ENCODE measurements around the gene CCDC192. TPM values are rescaled to one million over a fixed set of nuclear protein-coding genes. Genes with fewer than 3 reads are reported as not detected.

Gene CCDC192
- total RNA-seq, 3 donors from 2014 or later, result 1.3 TPM; not detected in 2

- Histone ChIP-seq H3K36me3 (no peaks in the 10 kb centered on the region), H3K27me3 (no peaks in the 10 kb centered on the region), H3K4me3 (no peak overlapping the region), H3K9me3 (no peaks in the 10 kb centered on the region), H3K27ac (peak overlapping the region; percentile 64 to 68), H3K4me1 (peaks cover 0 to 20% of the 10 kb centered on the region in 2 donors)
- TF ChIP-seq POLR2AphosphoS5 (IDR thresholded peaks at IDR 0.05), result no peak
- no peak for TF ChIP-seq POLR2A (IDR thresholded peaks at IDR 0.05)
- no peak for TF ChIP-seq CTCF (IDR thresholded peaks at IDR 0.05)
- intact Hi-C loops (cut with DNase I; ENCODE audit: low total_unique reads), result no loop called here
- DNase-seq (ENCODE audit: low spot score in 2 of 2), result no peak
These were observed 255.3 kb downstream of the CCDC192 start for GRCh38 chr5:127958421-127959011.

GRCh38 chr5:127959152-127959764, 256.1 kb downstream of the CCDC192 start:
- peaks cover 0 to 20% of the 10 kb centered on the region in 2 donors for H3K4me1 ChIP-seq
- intact Hi-C loops (cut with DNase I; ENCODE audit: low total_unique reads), result no loop called here
- H3K27ac ChIP-seq, result peak overlapping the region; percentile 64 to 68
- no peaks in the 10 kb centered on the region for H3K27me3 ChIP-seq
- no peaks in the 10 kb centered on the region for H3K36me3 ChIP-seq
- TF ChIP-seq POLR2AphosphoS5 (IDR thresholded peaks at IDR 0.05) (no peak), CTCF (IDR thresholded peaks at IDR 0.05) (no peak), POLR2A (IDR thresholded peaks at IDR 0.05) (no peak)
- peak; percentile 30 to 67 for DNase-seq (ENCODE audit: low spot score in 2 of 2)
- H3K9me3 ChIP-seq, result no peaks in the 10 kb centered on the region
- no peak overlapping the region for H3K4me3 ChIP-seq

- TF ChIP-seq CTCF (IDR thresholded peaks at IDR 0.05), result no peak
- TF ChIP-seq POLR2AphosphoS5 (IDR thresholded peaks at IDR 0.05), result no peak
- TF ChIP-seq POLR2A (IDR thresholded peaks at IDR 0.05), result no peak
- H3K9me3 ChIP-seq, result no peaks in the 10 kb centered on the region
- H3K27me3 ChIP-seq, result no peaks in the 10 kb centered on the region
- H3K4me1 ChIP-seq, result peaks cover 0 to 20% of the 10 kb centered on the region in 2 donors
- peak overlapping the region in 1 of 2 donors; percentile 68 for H3K27ac ChIP-seq
- DNase-seq (ENCODE audit: low spot score in 2 of 2), result no peak
- no peak overlapping the region for H3K4me3 ChIP-seq
- H3K36me3 ChIP-seq, result no peaks in the 10 kb centered on the region
- intact Hi-C loops (cut with DNase I; ENCODE audit: low total_unique reads), result no loop called here
These were observed 257.1 kb downstream of the CCDC192 start for GRCh38 chr5:127960270-127960691.

- no peaks in the 10 kb centered on the region for H3K36me3 ChIP-seq
- H3K4me3 ChIP-seq, result no peak overlapping the region
- no peaks in the 10 kb centered on the region for H3K27me3 ChIP-seq
- intact Hi-C loops (cut with DNase I; ENCODE audit: low total_unique reads), result no loop called here
- H3K9me3 ChIP-seq, result no peaks in the 10 kb centered on the region
- peaks cover 0 to 20% of the 10 kb centered on the region in 2 donors for H3K4me1 ChIP-seq
- DNase-seq (ENCODE audit: low spot score in 2 of 2), result no peak
- H3K27ac ChIP-seq, result peak overlapping the region in 1 of 2 donors; percentile 25
- TF ChIP-seq CTCF (IDR thresholded peaks at IDR 0.05), result no peak
- TF ChIP-seq POLR2A (IDR thresholded peaks at IDR 0.05), result no peak
- no peak for TF ChIP-seq POLR2AphosphoS5 (IDR thresholded peaks at IDR 0.05)
These were observed 258.0 kb downstream of the CCDC192 start for GRCh38 chr5:127961006-127961762.

- DNase-seq (ENCODE audit: low spot score in 2 of 2), result no peak
- Histone ChIP-seq H3K9me3 (no peaks in the 10 kb centered on the region), H3K27me3 (no peaks in the 10 kb centered on the region), H3K27ac (peak overlapping the region in 1 of 2 donors; percentile 25), H3K36me3 (no peaks in the 10 kb centered on the region), H3K4me1 (peaks cover 0 to 20% of the 10 kb centered on the region in 2 donors), H3K4me3 (no peak overlapping the region)
- intact Hi-C loops (cut with DNase I; ENCODE audit: low total_unique reads), result no loop called here
- no peak for TF ChIP-seq POLR2A (IDR thresholded peaks at IDR 0.05)
- TF ChIP-seq CTCF (IDR thresholded peaks at IDR 0.05), result no peak
- TF ChIP-seq POLR2AphosphoS5 (IDR thresholded peaks at IDR 0.05), result no peak
These were observed 258.6 kb downstream of the CCDC192 start for GRCh38 chr5:127961763-127962145.
